ENCODE measurements around the gene DOCK4.

The DOCK4 gene

GRCh38 chr7:111787741-111788140 is 418.5 kb downstream of the DOCK4 start:
- FAIRE-seq: no peak

GRCh38 chr7:111787099-111787498 is 419.1 kb downstream of the DOCK4 start:
- FAIRE-seq: no peak

- FAIRE-seq: no peak
These were observed 421.1 kb downstream of the DOCK4 start for GRCh38 chr7:111785076-111785475.

GRCh38 chr7:111784296-111784695 is 421.9 kb downstream of the DOCK4 start:
- FAIRE-seq: no peak

- FAIRE-seq: no peak
These were observed 422.3 kb downstream of the DOCK4 start for GRCh38 chr7:111783854-111784253.

GRCh38 chr7:111780527-111780926 is 425.7 kb downstream of the DOCK4 start:
- FAIRE-seq: no peak

- FAIRE-seq: no peak
These were observed 431.0 kb downstream of the DOCK4 start for GRCh38 chr7:111775206-111775605.

- no peak for FAIRE-seq
These were observed 433.5 kb downstream of the DOCK4 start for GRCh38 chr7:111772716-111773115.

GRCh38 chr7:111771638-111772037 is 434.6 kb downstream of the DOCK4 start:
- FAIRE-seq: no peak

GRCh38 chr7:111770116-111770515 is 436.1 kb downstream of the DOCK4 start:
- no peak for FAIRE-seq

- FAIRE-seq: no peak
These were observed 440.2 kb downstream of the DOCK4 start for GRCh38 chr7:111765751-111766643.

GRCh38 chr7:111763221-111763801 is 442.9 kb downstream of the DOCK4 start:
- no peak for FAIRE-seq

- no peak for FAIRE-seq
These were observed 443.4 kb downstream of the DOCK4 start for GRCh38 chr7:111762799-111763198.

- no peak for FAIRE-seq
These were observed 444.0 kb downstream of the DOCK4 start for GRCh38 chr7:111762211-111762610.

GRCh38 chr7:111760043-111760442 is 446.2 kb downstream of the DOCK4 start:
- FAIRE-seq: no peak

GRCh38 chr7:111758332-111758731 is 447.9 kb downstream of the DOCK4 start:
- FAIRE-seq: no peak

- no peak for FAIRE-seq
These were observed 449.5 kb downstream of the DOCK4 start for GRCh38 chr7:111756687-111757178.

- no peak for FAIRE-seq
These were observed 450.8 kb downstream of the DOCK4 start for GRCh38 chr7:111755383-111755782.

- no peak for FAIRE-seq
These were observed 452.2 kb downstream of the DOCK4 start for GRCh38 chr7:111753968-111754367.

- FAIRE-seq: no peak
These were observed 454.1 kb downstream of the DOCK4 start for GRCh38 chr7:111752022-111752582.

- no peak for FAIRE-seq
These were observed 455.3 kb downstream of the DOCK4 start for GRCh38 chr7:111750878-111751277.

GRCh38 chr7:111750228-111750627 is 456.0 kb downstream of the DOCK4 start:
- no peak for FAIRE-seq

GRCh38 chr7:111749625-111750024 is 456.6 kb downstream of the DOCK4 start:
- FAIRE-seq: no peak

GRCh38 chr7:111747718-111748117 is 458.5 kb downstream of the DOCK4 start:
- FAIRE-seq: no peak

All from colon (tissue), 2 donors.